ENCODE results near the gene FASN.

Gene FASN

DNA sequence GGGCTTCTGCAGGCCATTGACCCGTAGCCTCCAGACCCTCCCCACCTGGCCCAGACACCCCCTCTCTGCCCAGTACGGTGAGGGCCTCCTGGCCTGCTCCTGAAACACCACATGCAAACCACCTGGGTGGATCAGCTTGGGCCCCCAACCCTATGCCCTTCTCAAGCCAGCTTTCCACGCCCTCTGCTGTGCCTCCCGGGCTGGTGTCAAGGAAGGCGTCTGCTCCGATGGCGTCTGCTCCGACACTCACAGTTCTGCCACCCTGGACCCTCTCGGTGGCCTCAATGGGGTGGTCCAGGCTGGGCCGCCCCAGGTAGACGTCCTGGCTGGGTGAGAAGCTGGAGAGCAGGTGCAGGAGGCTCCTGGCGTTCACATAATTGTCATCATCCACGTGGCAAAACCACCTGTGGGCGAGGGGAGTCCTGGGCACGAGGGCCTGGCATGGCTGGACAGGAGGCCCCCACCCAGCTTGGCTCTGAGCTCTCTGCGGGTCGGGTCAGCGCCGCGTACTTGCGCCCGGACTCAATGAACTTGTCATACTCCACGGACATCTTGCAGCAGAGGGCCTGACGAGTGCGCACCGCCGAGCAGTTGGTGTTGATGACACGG, 47.8 kb downstream of the FASN start:
- peak overlapping the region; percentile 76 for H3K4me3 ChIP-seq (ENCODE audit: low read depth, low read length)
- in situ Hi-C loops (cut with HindIII; ENCODE audit: low sequenced_read_pairs): no loop called here

GRCh38 chr17:82049521-82049971, 48.5 kb downstream of the FASN start:
- in situ Hi-C loops (cut with HindIII; ENCODE audit: low sequenced_read_pairs): no loop called here
- DNase-seq (ENCODE audit: low read depth): no peak
- H3K4me3 ChIP-seq (ENCODE audit: low read depth, low read length): no peak overlapping the region
- TF ChIP-seq, protein P1, sequence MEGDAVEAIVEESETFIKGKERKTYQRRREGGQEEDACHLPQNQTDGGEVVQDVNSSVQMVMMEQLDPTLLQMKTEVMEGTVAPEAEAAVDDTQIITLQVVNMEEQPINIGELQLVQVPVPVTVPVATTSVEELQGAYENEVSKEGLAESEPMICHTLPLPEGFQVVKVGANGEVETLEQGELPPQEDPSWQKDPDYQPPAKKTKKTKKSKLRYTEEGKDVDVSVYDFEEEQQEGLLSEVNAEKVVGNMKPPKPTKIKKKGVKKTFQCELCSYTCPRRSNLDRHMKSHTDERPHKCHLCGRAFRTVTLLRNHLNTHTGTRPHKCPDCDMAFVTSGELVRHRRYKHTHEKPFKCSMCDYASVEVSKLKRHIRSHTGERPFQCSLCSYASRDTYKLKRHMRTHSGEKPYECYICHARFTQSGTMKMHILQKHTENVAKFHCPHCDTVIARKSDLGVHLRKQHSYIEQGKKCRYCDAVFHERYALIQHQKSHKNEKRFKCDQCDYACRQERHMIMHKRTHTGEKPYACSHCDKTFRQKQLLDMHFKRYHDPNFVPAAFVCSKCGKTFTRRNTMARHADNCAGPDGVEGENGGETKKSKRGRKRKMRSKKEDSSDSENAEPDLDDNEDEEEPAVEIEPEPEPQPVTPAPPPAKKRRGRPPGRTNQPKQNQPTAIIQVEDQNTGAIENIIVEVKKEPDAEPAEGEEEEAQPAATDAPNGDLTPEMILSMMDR (IDR thresholded peaks at IDR 0.05; ENCODE audit: low read depth, low read length, missing control alignments): no peak

More for the DNA sequence above, 47.8 kb downstream of the FASN start:
- DNase-seq (ENCODE audit: low read depth): no peak
- TF ChIP-seq, protein P1 (IDR thresholded peaks at IDR 0.05; ENCODE audit: low read depth, low read length, missing control alignments): no peak

DNA sequence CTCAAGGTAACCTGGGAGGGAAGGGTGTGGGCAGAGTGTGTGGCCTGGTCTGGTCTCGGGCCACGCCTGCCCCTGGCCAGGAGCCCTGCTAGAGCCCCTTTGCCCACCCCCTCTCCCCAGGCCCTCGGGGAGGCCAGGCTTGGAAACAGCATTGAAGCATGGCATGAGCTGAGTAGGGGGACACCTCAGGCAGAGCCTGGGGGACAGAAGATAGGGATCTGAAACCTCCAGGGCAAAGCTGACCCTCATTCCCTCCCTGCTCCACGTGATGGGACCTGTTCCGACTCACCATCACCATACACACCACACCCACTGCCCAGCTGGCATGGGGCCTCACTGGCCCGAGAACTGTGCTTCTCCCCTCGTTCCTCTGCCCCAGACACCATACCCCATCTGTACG, 48.9 kb downstream of the FASN start:
- TF ChIP-seq, protein P1 (IDR thresholded peaks at IDR 0.05; ENCODE audit: low read depth, low read length, missing control alignments): no peak
- no peak overlapping the region for H3K4me3 ChIP-seq (ENCODE audit: low read depth, low read length)
- in situ Hi-C loops (cut with HindIII; ENCODE audit: low sequenced_read_pairs): no loop called here

GRCh38 chr17:82048571-82048971, 49.5 kb downstream of the FASN start:
- in situ Hi-C loops (cut with HindIII; ENCODE audit: low sequenced_read_pairs): no loop called here

More for the DNA sequence above, 48.9 kb downstream of the FASN start:
- DNase-seq (ENCODE audit: low read depth): no peak

GRCh38 chr17:82047914-82048570, 50.0 kb downstream of the FASN start:
- DNase-seq (ENCODE audit: low read depth): no peak
- no peak overlapping the region for H3K4me3 ChIP-seq (ENCODE audit: low read depth, low read length)
- TF ChIP-seq, protein P1 (IDR thresholded peaks at IDR 0.05; ENCODE audit: low read depth, low read length, missing control alignments): no peak
- in situ Hi-C loops (cut with HindIII; ENCODE audit: low sequenced_read_pairs): no loop called here

More at GRCh38 chr17:82048571-82048971, 49.5 kb downstream of the FASN start:
- TF ChIP-seq, protein P1 (IDR thresholded peaks at IDR 0.05; ENCODE audit: low read depth, low read length, missing control alignments): no peak
- DNase-seq (ENCODE audit: low read depth): no peak
- H3K4me3 ChIP-seq (ENCODE audit: low read depth, low read length): no peak overlapping the region

GRCh38 chr17:82047379-82047778, 50.7 kb downstream of the FASN start:
- no peak overlapping the region for H3K4me3 ChIP-seq (ENCODE audit: low read depth, low read length)
- TF ChIP-seq, protein P1 (IDR thresholded peaks at IDR 0.05; ENCODE audit: low read depth, low read length, missing control alignments): no peak
- in situ Hi-C loops (cut with HindIII; ENCODE audit: low sequenced_read_pairs): no loop called here
- DNase-seq (ENCODE audit: low read depth): no peak
